ENCODE data around the gene TCF7L1.

Gene TCF7L1

DNA sequence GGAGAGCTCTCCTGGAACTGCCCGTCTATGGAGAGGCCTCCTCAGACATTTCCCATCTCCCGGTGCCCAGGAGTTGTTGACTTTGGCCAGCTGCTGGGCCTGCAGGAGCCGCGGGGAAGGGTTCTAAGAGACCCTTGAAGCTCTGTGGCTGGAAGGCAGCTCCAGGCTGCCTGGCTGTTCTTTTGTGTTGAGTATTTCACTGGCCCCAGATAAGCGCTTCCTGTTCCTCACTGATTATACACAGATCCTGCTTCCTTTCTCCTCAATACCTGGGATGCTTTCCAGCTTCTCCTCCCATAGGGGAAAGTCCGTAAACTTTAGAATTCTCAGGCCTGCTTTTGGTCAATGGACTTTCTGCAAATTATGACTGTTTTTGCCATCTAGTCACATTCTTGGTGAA is 136.8 kb downstream of the TCF7L1 start:
- Histone ChIP-seq H2AFZ (ENCODE audit: low read length) (no peak overlapping the region), H3K9me3 (ENCODE audit: low read length) (no peaks in the 10 kb centered on the region), H3K36me3 (ENCODE audit: insufficient read depth, low read length) (no peaks in the 10 kb centered on the region), H4K20me1 (ENCODE audit: insufficient read depth, low read length) (no peaks in the 10 kb centered on the region), H3K4me2 (ENCODE audit: low read length) (no peak overlapping the region), H3K9me2 (ENCODE audit: low read depth, low read length) (no peaks in the 10 kb centered on the region), H3K4me3 (ENCODE audit: low read depth, low read length, poor library complexity, severe bottlenecking) (no peak overlapping the region), H3F3A (ENCODE audit: insufficient read depth, low read length) (no peaks in the 10 kb centered on the region), H3K4me1 (ENCODE audit: insufficient read depth, low read length, severe bottlenecking) (no peaks in the 10 kb centered on the region), H3K27me3 (ENCODE audit: insufficient read depth, low read length) (no peaks in the 10 kb centered on the region), H3K27ac (ENCODE audit: low read depth, low read length, poor library complexity, severe bottlenecking) (no peak overlapping the region), H3K79me2 (ENCODE audit: insufficient read depth, low read length) (no peaks in the 10 kb centered on the region), H3K9ac (ENCODE audit: low read length) (no peak overlapping the region)
- TF ChIP-seq, protein P1, sequence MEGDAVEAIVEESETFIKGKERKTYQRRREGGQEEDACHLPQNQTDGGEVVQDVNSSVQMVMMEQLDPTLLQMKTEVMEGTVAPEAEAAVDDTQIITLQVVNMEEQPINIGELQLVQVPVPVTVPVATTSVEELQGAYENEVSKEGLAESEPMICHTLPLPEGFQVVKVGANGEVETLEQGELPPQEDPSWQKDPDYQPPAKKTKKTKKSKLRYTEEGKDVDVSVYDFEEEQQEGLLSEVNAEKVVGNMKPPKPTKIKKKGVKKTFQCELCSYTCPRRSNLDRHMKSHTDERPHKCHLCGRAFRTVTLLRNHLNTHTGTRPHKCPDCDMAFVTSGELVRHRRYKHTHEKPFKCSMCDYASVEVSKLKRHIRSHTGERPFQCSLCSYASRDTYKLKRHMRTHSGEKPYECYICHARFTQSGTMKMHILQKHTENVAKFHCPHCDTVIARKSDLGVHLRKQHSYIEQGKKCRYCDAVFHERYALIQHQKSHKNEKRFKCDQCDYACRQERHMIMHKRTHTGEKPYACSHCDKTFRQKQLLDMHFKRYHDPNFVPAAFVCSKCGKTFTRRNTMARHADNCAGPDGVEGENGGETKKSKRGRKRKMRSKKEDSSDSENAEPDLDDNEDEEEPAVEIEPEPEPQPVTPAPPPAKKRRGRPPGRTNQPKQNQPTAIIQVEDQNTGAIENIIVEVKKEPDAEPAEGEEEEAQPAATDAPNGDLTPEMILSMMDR (IDR thresholded peaks at IDR 0.05; ENCODE audit: low read length): no peak
- TF ChIP-seq EZH2 (IDR thresholded peaks at IDR 0.05; ENCODE audit: borderline replicate concordance, low read length): no peak

- H3K4me3 ChIP-seq (ENCODE audit: low read depth, low read length, poor library complexity, severe bottlenecking): no peak overlapping the region
- no peaks in the 10 kb centered on the region for H3K9me2 ChIP-seq (ENCODE audit: low read depth, low read length)
- no peaks in the 10 kb centered on the region for H3F3A ChIP-seq (ENCODE audit: insufficient read depth, low read length)
- no peaks in the 10 kb centered on the region for H3K36me3 ChIP-seq (ENCODE audit: insufficient read depth, low read length)
- H3K27me3 ChIP-seq (ENCODE audit: insufficient read depth, low read length): no peaks in the 10 kb centered on the region
- H2AFZ ChIP-seq (ENCODE audit: low read length): no peak overlapping the region
- H3K9me3 ChIP-seq (ENCODE audit: low read length): no peaks in the 10 kb centered on the region
- no peak overlapping the region for H3K27ac ChIP-seq (ENCODE audit: low read depth, low read length, poor library complexity, severe bottlenecking)
- no peak overlapping the region for H3K9ac ChIP-seq (ENCODE audit: low read length)
- no peaks in the 10 kb centered on the region for H4K20me1 ChIP-seq (ENCODE audit: insufficient read depth, low read length)
- H3K4me2 ChIP-seq (ENCODE audit: low read length): no peak overlapping the region
- H3K4me1 ChIP-seq (ENCODE audit: insufficient read depth, low read length, severe bottlenecking): no peaks in the 10 kb centered on the region
- TF ChIP-seq, protein P1 (IDR thresholded peaks at IDR 0.05; ENCODE audit: low read length): no peak
- no peak for TF ChIP-seq EZH2 (IDR thresholded peaks at IDR 0.05; ENCODE audit: borderline replicate concordance, low read length)
- no peaks in the 10 kb centered on the region for H3K79me2 ChIP-seq (ENCODE audit: insufficient read depth, low read length)
Measured at GRCh38 chr2:85272357-85272756, 139.2 kb downstream of the TCF7L1 start.

DNA sequence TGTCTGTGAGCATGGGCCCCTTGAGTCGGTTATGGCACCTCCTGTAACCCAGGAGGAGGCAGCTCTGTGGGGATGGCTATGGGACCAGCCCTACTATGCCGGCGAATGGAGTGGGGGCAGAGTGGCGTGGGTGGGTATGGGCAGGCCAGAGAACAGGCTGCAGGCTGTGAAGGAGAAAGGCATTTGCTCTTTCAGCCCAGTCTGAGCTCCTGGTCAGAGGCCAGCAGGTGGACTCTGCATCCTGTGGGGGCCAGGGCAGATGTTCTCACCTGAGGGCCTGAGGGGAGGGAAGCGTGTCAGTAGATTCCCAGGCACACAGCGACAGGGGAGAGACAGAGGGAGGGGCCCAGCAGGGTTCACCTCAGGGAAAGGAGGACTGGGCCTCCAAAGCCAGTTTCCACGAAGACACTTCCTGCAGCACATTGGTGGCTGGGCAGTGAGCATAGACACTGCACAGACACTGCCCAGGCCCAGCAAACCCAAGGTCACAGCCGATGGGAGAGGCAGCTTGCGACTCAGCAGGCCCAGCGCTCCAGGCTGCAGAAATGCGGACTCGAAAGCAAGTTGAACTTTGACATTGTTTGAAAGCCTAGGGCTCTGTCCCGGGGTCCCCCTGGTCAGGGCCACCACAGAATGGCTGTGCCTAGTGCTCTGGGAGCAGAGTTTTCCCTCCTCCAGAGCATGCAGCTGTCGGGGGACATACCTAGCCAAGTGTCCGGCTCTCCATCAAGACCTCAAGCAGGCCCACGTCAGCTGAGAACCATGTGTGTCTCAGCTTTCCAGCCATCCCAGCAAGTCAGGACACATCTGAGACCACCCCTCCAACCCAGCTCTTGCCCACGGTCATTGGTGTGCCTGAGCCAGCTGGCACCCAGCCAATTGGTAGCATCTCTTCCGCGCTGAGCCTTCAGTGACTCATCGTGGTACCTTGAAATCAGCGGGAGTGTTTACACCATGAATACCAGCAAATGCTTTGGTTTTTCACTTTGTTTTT is 140.8 kb downstream of the TCF7L1 start:
- Histone ChIP-seq H4K20me1 (ENCODE audit: insufficient read depth, low read length) (no peaks in the 10 kb centered on the region), H3K4me2 (ENCODE audit: low read length) (no peak overlapping the region), H3K36me3 (ENCODE audit: insufficient read depth, low read length) (no peaks in the 10 kb centered on the region), H2AFZ (ENCODE audit: low read length) (no peak overlapping the region), H3K4me3 (ENCODE audit: low read depth, low read length, poor library complexity, severe bottlenecking) (no peak overlapping the region), H3K27ac (ENCODE audit: low read depth, low read length, poor library complexity, severe bottlenecking) (no peak overlapping the region), H3F3A (ENCODE audit: insufficient read depth, low read length) (no peaks in the 10 kb centered on the region), H3K9me3 (ENCODE audit: low read length) (no peaks in the 10 kb centered on the region), H3K27me3 (ENCODE audit: insufficient read depth, low read length) (no peaks in the 10 kb centered on the region), H3K4me1 (ENCODE audit: insufficient read depth, low read length, severe bottlenecking) (no peaks in the 10 kb centered on the region), H3K9me2 (ENCODE audit: low read depth, low read length) (no peaks in the 10 kb centered on the region), H3K9ac (ENCODE audit: low read length) (no peak overlapping the region), H3K79me2 (ENCODE audit: insufficient read depth, low read length) (no peaks in the 10 kb centered on the region)
- no peak for TF ChIP-seq EZH2 (IDR thresholded peaks at IDR 0.05; ENCODE audit: borderline replicate concordance, low read length)
- TF ChIP-seq, protein P1 (IDR thresholded peaks at IDR 0.05; ENCODE audit: low read length): no peak

Data from OCI-LY1 (cell line).